Cardiac septum (tissue), 1 donor: Measurements from ENCODE around the gene FAM3D. TPM values are rescaled to one million over a fixed set of nuclear protein-coding genes. Genes with fewer than 3 reads are reported as not detected.

ENCODE experiments used
- DNase-seq: peaks from one replicate; pipeline ENCODE4 v3.0.0-alpha.2; 2020; ENCODE audit warnings: low spot score
- intact Hi-C: fragments of 100-400 bp; cut with DNase I; formaldehyde crosslinking; loops from one replicate; pipeline ENCODE4 v1.14.0; 2022
- total RNA-seq: library from RNA; stranded (reverse); fragmentation: NEBNext Ultra II Directional; extraction: Animal tissue kit (Norgen Biotek cat#: 25700); gene quantifications from one replicate; pipeline ENCODE4 v1.2.1, GENCODE V29; 2021
- donor health status: DM: no; HTN: no; CAD: no.

FAM3D gene
- total RNA-seq, 1 donor from 2014 or later, result not detected

- no peak for DNase-seq
- intact Hi-C loops, result loop anchor here (10.0 kb wide), 1 partner anchor 319 kb away; no protein-coding TSS in a partner anchor
Measured at GRCh38 chr3:58633157-58633865, 33.3 kb downstream of the FAM3D start.

- no peak for DNase-seq
- intact Hi-C loops, result loop anchor here (10.0 kb wide), 1 partner anchor 317 kb away; no protein-coding TSS in a partner anchor
Measured at GRCh38 chr3:58631742-58632141, 34.8 kb downstream of the FAM3D start.

GRCh38 chr3:58630710-58631092, 35.9 kb downstream of the FAM3D start:
- no peak for DNase-seq
- intact Hi-C loops, result loop anchor here (10.0 kb wide), 1 partner anchor 316 kb away; no protein-coding TSS in a partner anchor

- intact Hi-C loops, result loop anchor here (10.0 kb wide), 1 partner anchor 315 kb away; no protein-coding TSS in a partner anchor
Measured at GRCh38 chr3:58630076-58630709, 36.4 kb downstream of the FAM3D start.

GRCh38 chr3:58629629-58630028, 36.9 kb downstream of the FAM3D start:
- no peak for DNase-seq
- intact Hi-C loops, result loop anchor here (1.0 to 10.0 kb wide), 4 partner anchors 42 to 315 kb away; partner anchors contain the start of gene KCTD6

More at GRCh38 chr3:58630076-58630709, 36.4 kb downstream of the FAM3D start:
- DNase-seq, result peak; percentile 82

GRCh38 chr3:58628823-58629562, 37.6 kb downstream of the FAM3D start:
- intact Hi-C loops, result loop anchor here (1.0 to 5.0 kb wide), 3 partner anchors 42 to 137 kb away; partner anchors contain the start of gene KCTD6
- DNase-seq, result no peak

GRCh38 chr3:58627941-58628340, 38.6 kb downstream of the FAM3D start:
- DNase-seq, result no peak
- intact Hi-C loops, result loop anchor here (5.0 kb wide), 2 partner anchors 41 to 136 kb away; partner anchors contain the start of gene KCTD6

- DNase-seq, result no peak
- intact Hi-C loops, result loop anchor here (5.0 kb wide), 2 partner anchors 40 to 135 kb away; partner anchors contain the start of gene KCTD6
Measured at GRCh38 chr3:58627570-58627885, 39.0 kb downstream of the FAM3D start.

- intact Hi-C loops, result loop anchor here (5.0 kb wide), 2 partner anchors 40 to 135 kb away; partner anchors contain the start of gene KCTD6
- DNase-seq, result no peak
Measured at GRCh38 chr3:58626841-58627569, 39.6 kb downstream of the FAM3D start.

GRCh38 chr3:58625196-58625824, 41.3 kb downstream of the FAM3D start:
- no peak for DNase-seq
- intact Hi-C loops, result loop anchor here (5.0 kb wide), 2 partner anchors 38 to 133 kb away; partner anchors contain the start of gene KCTD6

- intact Hi-C loops, result no loop called here
- DNase-seq, result no peak
Measured at GRCh38 chr3:58624550-58624949, 42.0 kb downstream of the FAM3D start.

GRCh38 chr3:58623961-58624360, 42.6 kb downstream of the FAM3D start:
- intact Hi-C loops, result no loop called here

GRCh38 chr3:58623478-58623877, 43.1 kb downstream of the FAM3D start:
- intact Hi-C loops, result no loop called here
- DNase-seq, result no peak

More at GRCh38 chr3:58623961-58624360, 42.6 kb downstream of the FAM3D start:
- no peak for DNase-seq

- intact Hi-C loops, result no loop called here
- no peak for DNase-seq
Measured at GRCh38 chr3:58622892-58623291, 43.7 kb downstream of the FAM3D start.

GRCh38 chr3:58622436-58622835, 44.1 kb downstream of the FAM3D start:
- no peak for DNase-seq
- intact Hi-C loops, result no loop called here

GRCh38 chr3:58621086-58621830, 45.3 kb downstream of the FAM3D start:
- intact Hi-C loops, result no loop called here
- no peak for DNase-seq

GRCh38 chr3:58620421-58620820, 46.2 kb downstream of the FAM3D start:
- no peak for DNase-seq
- intact Hi-C loops, result no loop called here

- no peak for DNase-seq
- intact Hi-C loops, result no loop called here
Measured at GRCh38 chr3:58617338-58617761, 49.2 kb downstream of the FAM3D start.
